IPS-11a (cell line): ENCODE data around the gene TFAP2E.

Source experiments
- H3K4me3 ChIP-seq: one replicate; pipeline ENCODE4 v1.5.1; 2013; ENCODE audit warnings: low read depth, low read length, control low read depth

TFAP2E gene

GRCh38 chr1:35573198-35574124 is at the start of gene TFAP2E:
Gene TFAP2E, plus strand, starts transcription at chr1:35573314. Its CDS starts 264 bp downstream, at chr1:35573578.
- peak within 1 kb of the TSS; percentile 60 for H3K4me3 ChIP-seq

DNA sequence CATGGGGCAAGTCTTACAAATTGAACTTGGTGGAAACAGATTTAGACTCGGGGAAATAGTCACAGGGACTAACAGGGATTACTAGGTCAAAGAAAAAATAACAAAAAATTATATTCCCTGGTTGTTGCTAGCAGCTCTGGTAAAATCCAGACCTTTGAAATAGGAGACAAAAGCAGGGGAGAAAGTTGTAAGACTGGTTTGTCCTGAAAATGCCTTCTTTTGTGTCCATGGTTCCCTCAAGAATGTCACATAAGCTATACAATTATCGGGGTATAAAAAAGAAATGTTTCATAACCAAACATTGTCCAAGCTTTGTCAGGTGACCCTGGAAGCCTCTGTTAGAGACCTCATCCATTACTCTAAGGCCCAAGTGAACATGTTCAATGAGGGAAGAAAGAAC is 49.0 kb upstream of the TFAP2E start:
- no peak overlapping the region for H3K4me3 ChIP-seq

- no peak overlapping the region for H3K4me3 ChIP-seq
Measured at GRCh38 chr1:35530168-35530567, 42.9 kb upstream of the TFAP2E start.

DNA sequence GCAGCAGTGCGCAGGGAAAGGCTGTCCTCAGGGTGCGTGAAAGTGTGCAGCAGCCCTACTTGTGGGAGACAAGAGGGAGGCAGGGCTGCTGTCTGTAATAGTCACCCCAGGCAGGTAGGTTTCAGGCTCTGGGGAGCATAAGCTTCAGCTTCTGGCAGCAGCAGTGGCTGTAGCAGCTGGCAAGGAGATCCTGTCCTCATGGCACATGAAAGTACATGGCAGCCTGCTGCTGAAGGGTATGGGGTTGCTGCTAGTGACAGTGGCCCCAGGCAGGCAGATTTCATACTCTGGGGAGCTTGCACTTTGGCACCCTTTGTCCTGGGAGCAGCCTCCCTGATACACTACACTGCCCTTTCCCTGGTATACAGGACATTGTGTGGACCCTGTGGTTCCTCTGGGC is 42.2 kb upstream of the TFAP2E start:
- no peak overlapping the region for H3K4me3 ChIP-seq

DNA sequence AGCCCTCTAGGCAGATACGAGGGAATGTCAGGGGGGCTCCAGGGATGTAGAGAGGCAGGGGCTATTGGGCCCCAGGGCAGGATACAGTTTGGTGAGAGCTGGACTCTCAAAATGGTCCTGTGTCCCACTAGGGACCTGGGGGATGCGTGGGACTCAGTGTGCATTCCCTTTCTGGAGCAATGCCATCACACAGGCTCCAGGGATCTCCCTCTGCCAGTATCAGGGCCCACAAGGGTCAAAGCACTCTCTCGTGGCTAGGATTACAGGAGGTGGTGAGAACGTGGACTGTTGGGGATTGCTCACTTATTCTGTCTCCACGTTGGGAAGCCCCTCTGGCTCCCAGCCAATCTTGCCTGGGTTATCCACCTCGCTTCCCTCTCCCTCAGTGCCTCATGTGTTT is 41.7 kb upstream of the TFAP2E start:
- H3K4me3 ChIP-seq: no peak overlapping the region

- no peak overlapping the region for H3K4me3 ChIP-seq
Measured at GRCh38 chr1:35532497-35533223, 40.5 kb upstream of the TFAP2E start.

GRCh38 chr1:35533586-35533985 is 39.5 kb upstream of the TFAP2E start:
- no peak overlapping the region for H3K4me3 ChIP-seq

DNA sequence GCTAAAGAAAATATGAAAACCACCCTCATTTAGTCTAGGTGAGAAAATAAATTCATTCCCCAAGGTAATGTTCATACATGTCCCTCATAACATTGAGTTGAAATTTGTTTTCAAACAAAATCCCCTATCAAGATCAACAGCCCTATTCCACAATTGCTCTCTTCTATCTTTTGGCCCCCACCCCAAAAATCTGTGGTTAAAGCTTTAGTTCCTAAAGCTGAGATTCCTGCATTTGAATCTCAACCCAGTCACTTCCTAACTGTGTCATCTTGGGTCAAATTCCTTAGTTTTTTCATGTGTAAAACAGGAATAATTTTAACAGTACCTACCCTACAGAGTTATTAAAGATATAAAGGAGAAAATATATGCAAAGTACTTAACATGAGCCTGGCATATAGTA is 37.9 kb upstream of the TFAP2E start:
- H3K4me3 ChIP-seq: no peak overlapping the region

DNA sequence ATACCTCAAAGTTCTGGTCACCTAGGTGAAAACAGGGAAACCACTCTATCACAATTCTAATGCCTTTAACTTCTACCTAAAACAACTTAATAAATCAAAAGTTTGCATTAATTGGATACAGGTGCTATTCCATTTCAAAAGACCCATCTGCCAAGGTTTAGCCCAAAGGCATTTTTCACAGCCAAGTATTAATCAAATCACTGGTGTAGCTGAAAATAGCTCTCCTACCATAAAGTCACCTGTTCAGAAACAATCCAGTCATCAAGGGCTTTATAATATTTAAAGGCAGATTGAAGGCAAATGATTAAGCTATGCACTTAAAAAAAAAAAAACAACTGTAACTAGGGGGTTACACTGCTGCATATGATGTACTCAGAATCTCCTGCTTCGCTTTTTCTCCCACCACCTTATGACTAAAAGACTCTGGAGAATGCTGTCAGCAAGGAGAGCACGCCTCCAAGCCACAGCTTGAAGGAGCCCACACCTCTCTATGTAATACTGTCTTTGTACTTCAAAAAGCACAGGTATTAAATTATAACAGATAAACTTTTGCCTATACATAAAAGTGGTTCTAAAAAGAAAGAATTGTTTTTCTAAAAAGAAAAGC is 36.5 kb upstream of the TFAP2E start:
- no peak overlapping the region for H3K4me3 ChIP-seq

DNA sequence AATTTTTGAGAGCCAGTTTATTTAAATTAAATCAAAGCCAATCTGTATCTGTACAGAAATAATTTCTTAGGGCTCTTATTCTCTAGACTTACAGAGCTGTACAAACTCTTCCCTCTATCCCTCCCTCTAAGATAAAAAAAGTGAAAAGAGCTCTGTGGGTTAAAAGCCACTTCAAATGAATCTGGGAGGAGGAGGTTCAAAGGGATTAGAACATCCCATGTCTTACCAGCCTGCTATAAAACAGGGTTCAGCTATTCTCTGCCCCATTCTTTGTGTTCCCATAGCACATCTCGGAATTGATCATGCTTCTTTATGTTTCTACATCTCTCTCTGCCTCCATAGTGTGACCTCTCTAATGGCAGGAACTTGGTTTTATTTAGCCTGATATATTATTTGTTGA is 35.3 kb upstream of the TFAP2E start:
- H3K4me3 ChIP-seq: no peak overlapping the region

DNA sequence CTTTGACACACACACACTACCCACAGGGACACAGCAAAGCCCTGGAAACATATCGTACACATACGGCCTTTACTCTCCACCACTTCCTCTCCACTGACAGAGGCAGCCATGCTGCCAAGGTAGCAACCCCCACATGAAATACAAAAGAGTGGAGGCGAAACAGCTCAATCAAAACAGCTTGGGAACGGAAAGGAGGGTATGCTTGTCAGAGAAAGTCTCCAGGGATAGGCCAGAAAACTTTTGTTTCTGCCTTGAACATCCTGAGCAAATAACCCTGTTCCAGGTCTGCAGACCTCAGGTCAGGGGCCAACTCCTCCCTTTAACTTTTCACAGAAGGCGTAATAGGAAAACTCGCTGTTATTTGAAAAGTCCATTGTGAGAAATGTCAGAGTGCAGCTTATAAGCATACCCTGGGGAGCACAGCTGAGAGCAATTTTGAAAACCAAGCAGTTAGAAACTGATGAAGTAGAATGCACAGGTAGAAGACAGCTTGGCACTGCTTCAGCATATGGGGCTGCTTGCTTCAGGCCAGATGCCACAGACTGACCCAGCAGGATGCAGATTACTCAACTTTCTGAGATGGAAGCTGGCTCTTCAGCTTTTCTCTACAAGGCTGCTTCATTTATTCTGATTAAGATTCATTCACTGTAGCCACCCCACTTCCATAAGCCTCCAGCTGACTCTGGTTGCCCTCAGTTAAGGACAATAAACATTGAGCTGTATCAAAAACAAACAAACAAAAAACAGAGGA is 33.9 kb upstream of the TFAP2E start:
- H3K4me3 ChIP-seq: no peak overlapping the region

GRCh38 chr1:35539824-35540261 is 33.3 kb upstream of the TFAP2E start:
- no peak overlapping the region for H3K4me3 ChIP-seq

DNA sequence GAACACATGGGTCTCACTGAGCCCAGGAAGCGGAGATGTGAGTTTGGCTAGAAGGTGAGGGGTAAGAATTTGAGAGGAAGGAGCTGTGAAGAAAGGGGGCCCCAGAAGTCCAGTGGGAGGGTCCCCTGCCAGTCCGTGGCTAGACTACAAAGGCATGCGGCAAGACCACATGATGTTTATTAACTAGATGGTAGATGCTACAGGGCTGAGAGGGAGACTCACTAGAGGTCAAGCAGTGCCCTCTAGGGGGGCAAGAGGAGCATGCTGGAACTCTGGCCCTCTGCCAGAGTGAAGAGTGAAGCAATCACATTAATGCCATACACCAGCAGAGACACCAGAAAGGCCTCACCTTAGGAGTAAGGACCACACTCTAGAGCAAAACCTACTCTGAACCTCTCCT is 28.1 kb upstream of the TFAP2E start:
- no peak overlapping the region for H3K4me3 ChIP-seq

DNA sequence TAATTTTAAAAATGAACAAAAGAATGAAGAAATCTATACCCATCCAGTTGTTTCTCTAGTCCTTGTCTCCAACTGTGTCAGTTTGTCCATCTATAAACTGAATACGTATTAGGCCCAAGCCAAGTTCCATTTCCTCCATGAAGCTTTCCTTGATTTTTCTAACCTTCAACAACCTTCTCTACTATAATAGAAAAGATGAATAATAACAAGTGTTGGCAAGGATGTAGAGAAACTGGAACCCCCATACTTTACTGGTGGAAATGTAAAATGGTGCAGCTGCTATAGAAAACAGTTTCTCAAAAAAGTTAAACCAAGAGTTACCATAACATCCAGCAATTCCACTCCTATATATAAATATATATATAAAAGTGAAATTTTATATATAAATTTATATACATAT is 26.5 kb upstream of the TFAP2E start:
- no peak overlapping the region for H3K4me3 ChIP-seq

DNA sequence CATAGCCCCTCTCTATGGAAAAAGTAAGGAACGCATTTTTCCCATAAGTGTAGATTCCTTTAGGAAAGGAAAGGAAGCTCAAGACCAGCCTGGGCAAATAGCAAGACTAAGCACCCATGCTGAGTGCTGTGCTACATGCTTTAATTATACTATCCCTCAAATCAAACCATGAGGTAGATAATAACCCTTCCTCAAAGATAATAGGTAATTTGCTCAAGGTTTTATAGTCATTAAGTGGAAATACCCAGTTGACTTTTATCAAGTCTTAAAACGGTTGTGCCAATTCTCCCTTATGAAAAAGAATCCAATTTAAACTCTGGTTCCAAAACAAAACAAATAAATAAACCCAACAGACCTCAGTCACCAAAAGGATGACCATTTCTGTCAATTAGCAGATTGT is 19.3 kb upstream of the TFAP2E start:
- no peak overlapping the region for H3K4me3 ChIP-seq

- peak overlapping the region; percentile 18 for H3K4me3 ChIP-seq
Measured at GRCh38 chr1:35554266-35555211, 18.6 kb upstream of the TFAP2E start.

GRCh38 chr1:35555212-35555584 is 17.9 kb upstream of the TFAP2E start:
- H3K4me3 ChIP-seq: peak overlapping the region; percentile 18

GRCh38 chr1:35555601-35556477 is 17.3 kb upstream of the TFAP2E start:
- H3K4me3 ChIP-seq: peak overlapping the region; percentile 86
